ENCODE data around the gene PPP6R1. TPM values are rescaled to one million over a fixed set of nuclear protein-coding genes. Genes with fewer than 3 reads are reported as not detected.

Gene PPP6R1
- total RNA-seq, 4 donors from 2014 or later: 30.6 to 59.2 (median 47.4) TPM

DNA sequence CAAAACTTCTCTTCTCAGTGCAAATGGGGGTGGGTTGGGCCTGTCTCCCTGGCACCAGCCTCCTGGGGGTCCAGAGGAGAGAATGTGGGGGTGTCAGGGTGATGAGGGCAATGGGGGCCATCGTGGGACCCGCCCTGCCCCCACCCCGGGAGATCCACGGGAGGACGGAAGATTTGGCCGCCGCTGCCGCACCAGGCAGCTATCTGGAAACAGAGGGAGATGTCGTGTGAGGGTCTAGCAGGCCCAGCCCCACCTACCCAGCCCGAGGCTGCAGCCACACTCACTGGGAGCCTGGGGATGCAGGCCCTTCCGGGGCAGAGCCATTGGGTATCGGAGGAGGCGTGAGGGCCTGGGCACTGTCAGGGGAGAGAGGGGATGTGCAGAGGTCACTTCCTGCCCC, 28.5 kb downstream of the PPP6R1 start:
- no peak overlapping the region for H3K4me3 ChIP-seq
- H3K27ac ChIP-seq: no peak overlapping the region
- no peaks in the 10 kb centered on the region for H3K4me1 ChIP-seq
- intact Hi-C loops (cut with DNase I): no loop called here
- DNase-seq: no peak
- WGBS, 2 donors: 87% methylated on average over 7 of the region's 13 CpGs; no CpG with 5 or more reads in 1 of the 2 donors
- no peak for TF ChIP-seq POLR2A (IDR thresholded peaks at IDR 0.05)
- TF ChIP-seq, protein P1, sequence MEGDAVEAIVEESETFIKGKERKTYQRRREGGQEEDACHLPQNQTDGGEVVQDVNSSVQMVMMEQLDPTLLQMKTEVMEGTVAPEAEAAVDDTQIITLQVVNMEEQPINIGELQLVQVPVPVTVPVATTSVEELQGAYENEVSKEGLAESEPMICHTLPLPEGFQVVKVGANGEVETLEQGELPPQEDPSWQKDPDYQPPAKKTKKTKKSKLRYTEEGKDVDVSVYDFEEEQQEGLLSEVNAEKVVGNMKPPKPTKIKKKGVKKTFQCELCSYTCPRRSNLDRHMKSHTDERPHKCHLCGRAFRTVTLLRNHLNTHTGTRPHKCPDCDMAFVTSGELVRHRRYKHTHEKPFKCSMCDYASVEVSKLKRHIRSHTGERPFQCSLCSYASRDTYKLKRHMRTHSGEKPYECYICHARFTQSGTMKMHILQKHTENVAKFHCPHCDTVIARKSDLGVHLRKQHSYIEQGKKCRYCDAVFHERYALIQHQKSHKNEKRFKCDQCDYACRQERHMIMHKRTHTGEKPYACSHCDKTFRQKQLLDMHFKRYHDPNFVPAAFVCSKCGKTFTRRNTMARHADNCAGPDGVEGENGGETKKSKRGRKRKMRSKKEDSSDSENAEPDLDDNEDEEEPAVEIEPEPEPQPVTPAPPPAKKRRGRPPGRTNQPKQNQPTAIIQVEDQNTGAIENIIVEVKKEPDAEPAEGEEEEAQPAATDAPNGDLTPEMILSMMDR (IDR thresholded peaks at IDR 0.05): no peak
- no peaks in the 10 kb centered on the region for H3K27me3 ChIP-seq
- H3K9me3 ChIP-seq: no peaks in the 10 kb centered on the region
- peaks cover 37 to 96% (median 44%) of the 10 kb centered on the region in 3 donors for H3K36me3 ChIP-seq

- Histone ChIP-seq H3K4me1 (no peaks in the 10 kb centered on the region), H3K36me3 (peaks cover 37 to 91% (median 41%) of the 10 kb centered on the region in 3 donors), H3K27me3 (no peaks in the 10 kb centered on the region), H3K4me3 (no peak overlapping the region), H3K9me3 (no peaks in the 10 kb centered on the region), H3K27ac (no peak overlapping the region)
- intact Hi-C loops (cut with DNase I): no loop called here
- TF ChIP-seq, protein P1 (IDR thresholded peaks at IDR 0.05): no peak
- no peak for TF ChIP-seq POLR2A (IDR thresholded peaks at IDR 0.05)
- 78 to 90% methylated on average over 4 to 11 of the region's 17 CpGs for WGBS, 2 donors
- DNase-seq: no peak
Observed at GRCh38 chr19:55229789-55230182, 29.0 kb downstream of the PPP6R1 start.

GRCh38 chr19:55229145-55229788, 29.6 kb downstream of the PPP6R1 start:
- no peak overlapping the region for H3K4me3 ChIP-seq
- H3K9me3 ChIP-seq: no peaks in the 10 kb centered on the region
- WGBS, 2 donors: 95 to 97% methylated on average over 12 to 17 of the region's 18 CpGs
- DNase-seq: no peak
- intact Hi-C loops (cut with DNase I): no loop called here
- H3K36me3 ChIP-seq: peaks cover 35 to 85% (median 37%) of the 10 kb centered on the region in 3 donors
- H3K27me3 ChIP-seq: no peaks in the 10 kb centered on the region
- H3K4me1 ChIP-seq: no peaks in the 10 kb centered on the region
- no peak overlapping the region for H3K27ac ChIP-seq
- no peak for TF ChIP-seq POLR2A (IDR thresholded peaks at IDR 0.05)
- TF ChIP-seq, protein P1 (IDR thresholded peaks at IDR 0.05): no peak

DNA sequence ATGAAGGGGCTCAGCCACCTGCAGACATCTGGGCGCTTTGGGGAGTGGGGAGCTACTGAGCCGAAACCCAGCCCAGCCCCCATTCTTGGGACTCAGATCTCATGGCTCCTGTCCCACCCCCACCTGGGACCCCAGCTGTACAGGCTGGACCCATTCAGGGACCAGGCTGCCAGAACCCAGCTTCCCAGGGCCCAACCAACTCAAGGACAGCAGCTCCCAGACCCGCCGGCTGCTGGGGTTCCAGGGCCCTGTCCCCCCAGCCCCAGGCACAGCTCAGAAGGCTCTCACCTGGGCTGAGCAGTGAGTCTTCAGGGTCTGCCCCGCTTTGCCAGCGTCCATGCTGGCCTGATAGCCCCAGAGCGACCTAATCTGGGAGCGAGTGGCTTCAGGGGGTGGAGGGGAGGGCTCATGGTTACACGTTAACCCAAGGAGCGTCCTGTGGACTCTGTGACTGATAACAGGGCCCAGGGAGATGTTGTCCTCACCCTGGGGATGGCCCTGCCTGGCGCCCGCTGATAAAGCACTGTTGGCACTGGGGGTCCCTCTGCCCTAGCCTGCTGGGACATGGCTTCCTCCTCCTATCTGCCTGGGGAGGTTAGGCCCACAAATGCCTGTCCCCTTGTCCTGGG, 30.3 kb downstream of the PPP6R1 start, which contains the start of gene TMEM86B:
Gene TMEM86B, minus strand, starts transcription at position 361 of the 629 bp plus-strand sequence. Its CDS starts 22 bp downstream, at position 339.
- Histone ChIP-seq H3K27me3 (no peaks in the 10 kb centered on the region), H3K4me3 (no peak within 1 kb of the TSS), H3K36me3 (peaks cover 33 to 78% (median 37%) of the 10 kb centered on the region in 3 donors), H3K9me3 (no peaks in the 10 kb centered on the region), H3K4me1 (no peaks in the 10 kb centered on the region), H3K27ac (no peak within 1 kb of the TSS)
- WGBS, 2 donors: 73% methylated on average over 3 of the region's 12 CpGs; no CpG with 5 or more reads in 1 of the 2 donors
- no peak for DNase-seq
- TF ChIP-seq, protein P1 (IDR thresholded peaks at IDR 0.05): no peak
- TF ChIP-seq POLR2A (IDR thresholded peaks at IDR 0.05): no peak
- intact Hi-C loops (cut with DNase I): no loop called here

GRCh38 chr19:55228015-55228391, 30.8 kb downstream of the PPP6R1 start:
- TF ChIP-seq, protein P1 (IDR thresholded peaks at IDR 0.05): no peak
- no peak for TF ChIP-seq POLR2A (IDR thresholded peaks at IDR 0.05)
- Histone ChIP-seq H3K4me3 (no peak overlapping the region), H3K27ac (no peak overlapping the region), H3K9me3 (no peaks in the 10 kb centered on the region), H3K27me3 (no peaks in the 10 kb centered on the region), H3K4me1 (no peaks in the 10 kb centered on the region), H3K36me3 (peaks cover 33 to 73% (median 37%) of the 10 kb centered on the region in 3 donors)
- intact Hi-C loops (cut with DNase I): no loop called here
- WGBS, 2 donors: 85% methylated on average over 4 of the region's 17 CpGs; no CpG with 5 or more reads in 1 of the 2 donors
- DNase-seq: no peak

Measured in esophagus squamous epithelium (tissue), 5 donors.